Endothelial cell of umbilical vein (primary cell): ENCODE data around the gene HSPG2. TPM values are rescaled to one million over a fixed set of nuclear protein-coding genes. Genes with fewer than 3 reads are reported as not detected.

ENCODE experiments used
- BruUV-seq: library from RNA; stranded (reverse); fragments of 400-500 nt; replicated peaks from 2 replicates; lab custom pipeline; 2021; lab: Mats Ljungman, UMichigan
- CTCF ChIA-PET: fragments of 300-600, 350-600 bp; sonication (Branson Sonifier 250); formaldehyde crosslinking; loops from one replicate; lab custom pipeline; 2021; ENCODE audit warnings: antibody characterized with exemption, inconsistent platforms; lab: Charles Lee
- POLR2A ChIA-PET: fragments of 300-600, 350-600 bp; sonication (Branson Sonifier 250); formaldehyde crosslinking; loops from one replicate; lab custom pipeline; 2021; ENCODE audit warnings: antibody characterized with exemption, inconsistent platforms; lab: Charles Lee
- DNase-seq: peaks from one replicate; pipeline ENCODE4 v3.0.0-alpha.2; 2011; ENCODE audit warnings: low read depth, low spot score
- FAIRE-seq: peaks from 2 replicates; lab custom pipeline; 2011; peaks lifted over from hg19 to GRCh38; lab: Jason Lieb, UNC
- H2AFZ ChIP-seq: 2 replicates; pipeline ENCODE4 v1.6.0; 2012; ENCODE audit warnings: low read depth, low read length, control low read depth, inconsistent platforms
- H3K27ac ChIP-seq: 2 replicates; pipeline ENCODE4 v1.5.1; 2011; ENCODE audit warnings: low read depth, mild to moderate bottlenecking, control low read depth, low read length, moderate library complexity; ENCODE audit not compliant: insufficient read depth
- H3K27me3 ChIP-seq, 2 experiments: 2 replicates each; pipeline versions ENCODE4 v1.6.0 to v1.6.1; 2011; ENCODE audit warnings: low read length in 2 of 2, mixed read lengths in 1 of 2; ENCODE audit not compliant: control insufficient read depth in 2 of 2, insufficient read depth in 2 of 2
- H3K36me3 ChIP-seq, 2 experiments: 2 replicates in 1 of 2; 3 replicates in 1 of 2; pipeline ENCODE4 v1.5.1; 2011; ENCODE audit warnings: low read length in 2 of 2, mild to moderate bottlenecking in 1 of 2, moderate library complexity in 1 of 2; ENCODE audit not compliant: control insufficient read depth in 2 of 2, insufficient read depth in 2 of 2; ENCODE audit errors: extremely low read depth in 1 of 2
- H3K4me1 ChIP-seq: 3 replicates; pipeline ENCODE4 v1.5.1; 2011; ENCODE audit warnings: mild to moderate bottlenecking, low read length; ENCODE audit not compliant: control insufficient read depth, insufficient read depth; ENCODE audit errors: extremely low read depth
- H3K4me2 ChIP-seq: 2 replicates; pipeline ENCODE4 v1.6.1; 2011; ENCODE audit warnings: low read length, control low read depth, mixed read lengths; ENCODE audit not compliant: insufficient read depth
- H3K4me3 ChIP-seq, 3 experiments: fragments of 200-600 bp in 1 of 3; sonication (generic), shearing (Covaris generic) in 1 of 3; replicated peaks in 1 of 3; 2 replicates each; pipeline ENCODE4 v1.5.1; 2011 to 2016; ENCODE audit warnings: control low read depth in 3 of 3, low read length in 3 of 3, mild to moderate bottlenecking in 2 of 3, inconsistent platforms in 1 of 3, low read depth in 1 of 3, moderate library complexity in 1 of 3; ENCODE audit not compliant: insufficient read depth in 1 of 3
- H3K79me2 ChIP-seq: 2 replicates; pipeline ENCODE4 v1.6.0; 2012; ENCODE audit warnings: low read length, inconsistent platforms; ENCODE audit not compliant: control insufficient read depth, insufficient read depth
- H3K9ac ChIP-seq: replicated peaks from 2 replicates; pipeline ENCODE3; 2011; ENCODE audit warnings: low read length, control low read depth; ENCODE audit not compliant: insufficient read depth; ENCODE audit errors: extremely low read depth
- H3K9me1 ChIP-seq: replicated peaks from 3 replicates; pipeline ENCODE4 v1.6.0; 2011; ENCODE audit warnings: mild to moderate bottlenecking, low read length; ENCODE audit not compliant: control insufficient read depth, insufficient read depth; ENCODE audit errors: extremely low read depth
- H3K9me3 ChIP-seq: replicated peaks from 2 replicates; pipeline ENCODE4 v1.5.1; 2012; ENCODE audit warnings: low read length, inconsistent platforms; ENCODE audit not compliant: control insufficient read depth, insufficient read depth
- H4K20me1 ChIP-seq: replicated peaks from 2 replicates; pipeline ENCODE3; 2011; ENCODE audit warnings: mild to moderate bottlenecking, low read length; ENCODE audit not compliant: control insufficient read depth, insufficient read depth; ENCODE audit errors: extremely low read depth
- CTCF ChIP-seq, 2 donors: IDR thresholded peaks; 1 replicate in 1 of 2; 2 replicates in 1 of 2; pipeline ENCODE4 v1.5.1; 2011; ENCODE audit warnings: low read length in 2 of 2, mild to moderate bottlenecking in 2 of 2, moderate library complexity in 2 of 2, control low read depth in 1 of 2, inconsistent platforms in 1 of 2, low read depth in 1 of 2; ENCODE audit not compliant: insufficient read depth in 1 of 2; ENCODE audit errors: extremely low read depth in 1 of 2
- EZH2 ChIP-seq: IDR thresholded peaks from 2 replicates; pipeline ENCODE4 v1.6.1; 2012; ENCODE audit warnings: borderline replicate concordance, low read depth, mild to moderate bottlenecking, moderate library complexity, low read length, inconsistent platforms; ENCODE audit not compliant: severe bottlenecking
- FOS ChIP-seq: IDR thresholded peaks from 2 replicates; pipeline ENCODE4 v1.6.1; 2011; ENCODE audit warnings: mild to moderate bottlenecking, low read length, moderate library complexity, borderline replicate concordance; ENCODE audit not compliant: insufficient read depth
- GATA2 ChIP-seq: IDR thresholded peaks from 2 replicates; pipeline ENCODE4 v1.7.0; 2011; ENCODE audit warnings: low read depth, mild to moderate bottlenecking, moderate library complexity, mixed read lengths, low read length; ENCODE audit not compliant: insufficient read length, insufficient read depth
- JUN ChIP-seq: IDR thresholded peaks from 2 replicates; pipeline ENCODE4 v1.6.1; 2011; ENCODE audit warnings: borderline replicate concordance, low read depth; ENCODE audit not compliant: insufficient read length, insufficient read depth
- MAX ChIP-seq: IDR thresholded peaks from 2 replicates; pipeline ENCODE4 v1.6.1; 2011; ENCODE audit not compliant: insufficient read depth, insufficient read length
- MYC ChIP-seq: IDR thresholded peaks from one replicate; pipeline ENCODE4 v1.6.1; 2011; ENCODE audit warnings: mild to moderate bottlenecking, low read depth, low read length
- POLR2A ChIP-seq: IDR thresholded peaks from 2 replicates; pipeline ENCODE4 v1.6.1; 2012; ENCODE audit warnings: low read depth, mild to moderate bottlenecking, control low read depth, low read length
- POLR2AphosphoS5 ChIP-seq: IDR thresholded peaks from 2 replicates; pipeline ENCODE4 v1.6.1; 2012; ENCODE audit warnings: low read depth, mild to moderate bottlenecking, control low read depth, low read length, moderate library complexity; ENCODE audit not compliant: insufficient read depth
- dilution Hi-C: fragments of 300-500 bp; cut with MboI; formaldehyde crosslinking; loops from one replicate; pipeline ENCODE4 v1.15.0; 2019; ENCODE audit warnings: low sequenced_read_pairs; ENCODE audit not compliant: extremely low pct_ligation_motif_present
- intact Hi-C: fragments of 100-400 bp; cut with micrococcal nuclease; formaldehyde crosslinking; loops from one replicate; pipeline ENCODE4 v1.10.0; 2022
- polyA plus RNA-seq, 4 experiments: library from polyadenylated mRNA; depleted of rRNA in 3 of 4; stranded (reverse) in 3 of 4; unstranded in 1 of 4; fragments of >200 nt; gene quantifications; 2 replicates each; pipeline versions ENCODE4 v1.2.1 to v1.2.3, GENCODE V29; 2011 to 2012; ENCODE audit warnings: missing spikeins in 1 of 4
- total RNA-seq: library from RNA; stranded (reverse); gene quantifications from 2 replicates; pipeline ENCODE4 v1.2.3, GENCODE V29; 2021

HSPG2 gene
- total and polyA plus RNA-seq, 2 donors (not counting 3 experiments of a cell fraction or from before 2014, with no cell fraction given): 734 to 3,499 TPM

- Histone ChIP-seq H2AFZ (no peak within 1 kb of the TSS), H3K9me1 (no peaks in the 10 kb centered on the region), H3K4me1 (peaks cover 17% of the 10 kb centered on the region), H3K36me3 (no peaks in the 10 kb centered on the region), H3K9me3 (no peaks in the 10 kb centered on the region), H3K4me3 (no peak within 1 kb of the TSS), H4K20me1 (no peaks in the 10 kb centered on the region), H3K27me3 (no peaks in the 10 kb centered on the region), H3K27ac (no peak within 1 kb of the TSS), H3K4me2 (no peak within 1 kb of the TSS), H3K79me2 (no peaks in the 10 kb centered on the region), H3K9ac (no peak within 1 kb of the TSS)
- intact Hi-C loops: no loop called here
- DNase-seq (no peak), FAIRE-seq (peak; percentile 74)
- BruUV-seq: no TSS peak
- dilution Hi-C loops: no loop called here
- ChIA-PET CTCF (interaction anchor here (1.0 kb wide), 1 partner anchor 10 kb away, joined by 4 read pairs; no protein-coding TSS in a partner anchor), POLR2A (no interaction called here)
- TF ChIP-seq EZH2 (no peak), MAX (no peak), CTCF (IDR thresholded peaks at IDR 0.05; ENCODE audit: extremely low read depth in 1 of 2, insufficient read depth in 1 of 2, low read depth in 1 of 2, low read length in 2 of 2) (no peak), MYC (no peak), JUN (no peak), POLR2A (peak; percentile 52)
Observed at GRCh38 chr1:21811875-21812305, 125.2 kb downstream of the HSPG2 start, which contains the start of gene LDLRAD2. LDLRAD2 (plus strand) TSS chr1:21812265; CDS start chr1:21812452, 187 bp downstream.

- CTCF ChIA-PET: no interaction called here
- no peaks in the 10 kb centered on the region for H3K79me2 ChIP-seq
Observed at GRCh38 chr1:21804536-21804935, 132.6 kb downstream of the HSPG2 start.

More at GRCh38 chr1:21804536-21804935, 132.6 kb downstream of the HSPG2 start:
- Histone ChIP-seq H3K9me3 (no peaks in the 10 kb centered on the region), H3K9me1 (no peaks in the 10 kb centered on the region), H3K4me1 (no peaks in the 10 kb centered on the region), H2AFZ (no peak overlapping the region), H4K20me1 (no peaks in the 10 kb centered on the region), H3K27me3 (no peaks in the 10 kb centered on the region), H3K9ac (no peak overlapping the region), H3K4me2 (no peak overlapping the region), H3K36me3 (no peaks in the 10 kb centered on the region), H3K4me3 (no peak overlapping the region), H3K27ac (no peak overlapping the region)
- DNase-seq (no peak), FAIRE-seq (no peak)
- intact Hi-C loops (no loop called here), dilution Hi-C loops (no loop called here)
- POLR2A ChIA-PET: no interaction called here
- no TSS peak for BruUV-seq
- TF ChIP-seq EZH2 (no peak), MYC (no peak), FOS (no peak), POLR2AphosphoS5 (no peak), GATA2 (no peak), JUN (no peak)
